Erythroblast (primary cell): Measurements from ENCODE around the gene AP1M2.

Experiments
- GATA1 ChIP-seq: IDR thresholded peaks from 2 replicates; pipeline ENCODE4 v1.6.1; 2011; ENCODE audit warnings: low read depth, mild to moderate bottlenecking, control low read depth, low read length, moderate library complexity
- POLR2A ChIP-seq: IDR thresholded peaks from 2 replicates; pipeline ENCODE4 v1.6.1; 2011; ENCODE audit warnings: mild to moderate bottlenecking, low read length

GRCh38 chr19:10543420-10544241, 43.5 kb downstream of the AP1M2 start, which contains the start of gene ATG4D:
- TF ChIP-seq POLR2A (peak; percentile 68), GATA1 (peak; percentile 50)
